Esophagus muscularis mucosa (tissue), 4 donors: ENCODE data around the gene SAFB. TPM values are rescaled to one million over a fixed set of nuclear protein-coding genes. Genes with fewer than 3 reads are reported as not detected.

Experiments used
- DNase-seq: peaks from one replicate; pipeline ENCODE4 v3.0.0-alpha.2; 2017; ENCODE audit errors: extremely low spot score
- H3K27ac ChIP-seq, 4 donors: fragments of 200-600 bp; sonication (generic); replicated peaks in 1 of 4; 1 replicate in 3 of 4; 2 replicates in 1 of 4; pipeline ENCODE4 v1.5.1; 2016 to 2019; ENCODE audit warnings: mild to moderate bottlenecking in 1 of 4
- H3K27me3 ChIP-seq, 4 donors: fragments of 200-600 bp; sonication (generic); one replicate each; pipeline versions ENCODE4 v1.5.1 to v1.6.0; 2016 to 2019
- H3K36me3 ChIP-seq, 4 donors: fragments of 200-600 bp; sonication (generic); one replicate each; pipeline ENCODE4 v1.5.1; 2016 to 2019
- H3K4me1 ChIP-seq, 4 donors: fragments of 200-600 bp; sonication (generic); one replicate each; pipeline ENCODE4 v1.5.1; 2016 to 2019
- H3K4me3 ChIP-seq, 4 donors: fragments of 200-600 bp; sonication (generic); 1 replicate in 2 of 4; 2 replicates in 2 of 4; pipeline ENCODE4 v1.5.1; 2016 to 2019; ENCODE audit warnings: mild to moderate bottlenecking in 4 of 4, moderate library complexity in 1 of 4
- H3K9me3 ChIP-seq, 4 donors: fragments of 200-600 bp; sonication (generic); 1 replicate in 3 of 4; 2 replicates in 1 of 4; pipeline ENCODE4 v1.5.1; 2016 to 2019
- CTCF ChIP-seq, 3 experiments: fragments of 200-600 bp in 2 of 3; fragments of 450-650 bp in 1 of 3; sonication (generic) in 2 of 3; IDR thresholded peaks; one replicate each; pipeline ENCODE4 v1.5.1; 2017 to 2019; ENCODE audit warnings: antibody characterized with exemption in 3 of 3, mild to moderate bottlenecking in 2 of 3, moderate library complexity in 1 of 3
- EP300 ChIP-seq: sonication (generic); formaldehyde crosslinking; IDR thresholded peaks from one replicate; pipeline ENCODE4 v1.6.1; 2017; ENCODE audit warnings: antibody characterized with exemption
- POLR2A ChIP-seq: fragments of 450-650 bp; IDR thresholded peaks from one replicate; pipeline ENCODE4 v1.6.1; 2017; ENCODE audit warnings: antibody characterized with exemption, moderate library complexity, mild to moderate bottlenecking, low read depth
- POLR2AphosphoS5 ChIP-seq, 2 donors: sonication (generic); formaldehyde crosslinking; IDR thresholded peaks; one replicate each; pipeline ENCODE4 v1.6.1; 2017; ENCODE audit warnings: antibody characterized with exemption in 2 of 2
- WGBS: methylation state at CpG from one replicate; pipeline ENCODE4 v1.1.5; 2018; 5-methylcytosine and 5-hydroxymethylcytosine counted together
- intact Hi-C: fragments of 100-400 bp; cut with DNase I; formaldehyde crosslinking; loops from one replicate; pipeline ENCODE4 v1.15.1; 2023
- total RNA-seq, 4 donors: library from RNA; depleted of rRNA; stranded (reverse); fragments of >200 nt; gene quantifications; one replicate each; pipeline versions ENCODE4 v1.1.0 to v1.2.1, GENCODE V29; 2016

SAFB gene
- total RNA-seq, 4 donors from 2014 or later = 48.4 to 96.2 (median 75.7) TPM

GRCh38 chr19:5635427-5635826 lies 12.5 kb downstream of the SAFB start:
- intact Hi-C loops = no loop called here
- TF ChIP-seq EP300 (no peak), POLR2AphosphoS5 (IDR thresholded peaks at IDR 0.05) (no peak), CTCF (IDR thresholded peaks at IDR 0.05) (no peak), POLR2A (no peak)

GRCh38 chr19:5637971-5638370 lies 15.1 kb downstream of the SAFB start:
- no peak for DNase-seq
- H3K27ac ChIP-seq = peak overlapping the region in 3 of 4 donors; percentile 35 to 75 (median 72)
- H3K4me1 ChIP-seq = peaks cover 14 to 58% (median 56%) of the 10 kb centered on the region in 4 donors
- peaks cover 9 to 20% (median 15%) of the 10 kb centered on the region in 4 donors for H3K36me3 ChIP-seq
- TF ChIP-seq POLR2A (no peak), CTCF (IDR thresholded peaks at IDR 0.05) (no peak), POLR2AphosphoS5 (IDR thresholded peaks at IDR 0.05) (no peak), EP300 (no peak)
- 32% methylated on average over 1 of the region's 1 CpG for WGBS
- no peaks in the 10 kb centered on the region for H3K27me3 ChIP-seq
- H3K9me3 ChIP-seq = no peaks in the 10 kb centered on the region
- H3K4me3 ChIP-seq = no peak overlapping the region
- intact Hi-C loops = no loop called here

More at GRCh38 chr19:5635427-5635826, 12.5 kb downstream of the SAFB start:
- no peak overlapping the region for H3K4me3 ChIP-seq
- H3K9me3 ChIP-seq = no peaks in the 10 kb centered on the region
- peaks cover 38 to 83% (median 78%) of the 10 kb centered on the region in 4 donors for H3K4me1 ChIP-seq
- no peaks in the 10 kb centered on the region for H3K27me3 ChIP-seq
- no peaks in the 10 kb centered on the region for H3K36me3 ChIP-seq
- H3K27ac ChIP-seq = peak overlapping the region in 1 of 4 donors; percentile 30
- WGBS = 81% methylated on average over 6 of the region's 6 CpGs
- DNase-seq = no peak

DNA sequence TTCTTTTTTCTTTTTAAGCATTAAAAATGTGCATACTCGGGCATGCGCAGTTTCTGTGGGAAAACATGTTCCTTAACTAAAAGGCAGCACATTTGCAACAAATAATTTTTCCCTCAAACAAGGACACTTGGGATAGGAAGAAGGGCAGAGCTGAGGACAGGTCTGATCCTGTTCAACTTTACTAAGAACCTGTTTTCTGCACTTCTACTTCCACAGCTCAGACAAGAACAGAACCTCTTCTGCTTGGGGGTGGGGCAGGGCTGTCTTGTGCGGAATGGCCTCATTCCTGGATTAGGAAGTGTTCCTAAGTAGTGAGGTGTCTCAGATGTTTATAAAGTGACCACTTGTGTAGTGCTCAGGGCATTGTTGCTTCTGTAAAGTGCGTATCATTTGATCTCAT lies 18.3 kb downstream of the SAFB start:
- Histone ChIP-seq H3K4me1 (peaks cover 7 to 40% (median 33%) of the 10 kb centered on the region in 4 donors), H3K27ac (no peak overlapping the region), H3K9me3 (no peaks in the 10 kb centered on the region), H3K4me3 (no peak overlapping the region), H3K36me3 (peaks cover 12 to 52% (median 40%) of the 10 kb centered on the region in 4 donors), H3K27me3 (no peaks in the 10 kb centered on the region)
- intact Hi-C loops = no loop called here
- no peak for DNase-seq
- WGBS = 88% methylated on average over 4 of the region's 4 CpGs
- TF ChIP-seq POLR2A (no peak), EP300 (no peak), CTCF (IDR thresholded peaks at IDR 0.05) (no peak), POLR2AphosphoS5 (IDR thresholded peaks at IDR 0.05) (no peak)

GRCh38 chr19:5642204-5642603 lies 19.3 kb downstream of the SAFB start:
- H3K27me3 ChIP-seq = no peaks in the 10 kb centered on the region
- H3K9me3 ChIP-seq = no peaks in the 10 kb centered on the region
- H3K4me1 ChIP-seq = peaks cover 6 to 33% (median 25%) of the 10 kb centered on the region in 4 donors
- WGBS = 92% methylated on average over 2 of the region's 2 CpGs
- peaks cover 21 to 62% (median 50%) of the 10 kb centered on the region in 4 donors for H3K36me3 ChIP-seq
- no peak overlapping the region for H3K27ac ChIP-seq
- no peak overlapping the region for H3K4me3 ChIP-seq
- DNase-seq = no peak
- TF ChIP-seq CTCF (IDR thresholded peaks at IDR 0.05) (no peak), EP300 (no peak)
- intact Hi-C loops = no loop called here

DNA sequence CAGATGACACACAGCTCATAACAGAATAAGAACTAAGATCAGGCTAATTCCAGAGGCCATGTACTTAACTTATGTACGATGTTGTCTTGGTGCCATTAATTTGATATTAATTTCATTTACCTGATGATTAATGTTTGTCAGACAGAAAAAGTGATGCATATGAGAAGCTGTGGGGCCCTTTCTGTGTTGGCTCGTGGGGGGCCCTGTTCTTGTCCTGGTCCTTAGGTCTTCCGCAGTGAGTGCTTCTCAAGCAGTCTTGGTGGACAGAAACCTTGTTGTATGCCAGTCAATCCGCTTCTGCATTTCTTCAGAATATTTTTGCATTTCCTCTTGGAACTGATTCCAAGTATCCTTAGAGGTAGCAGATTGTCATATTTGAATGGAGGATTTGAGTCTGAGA lies 20.2 kb downstream of the SAFB start:
- H3K36me3 ChIP-seq = peaks cover 28 to 71% (median 59%) of the 10 kb centered on the region in 4 donors
- 82% methylated on average over 4 of the region's 4 CpGs for WGBS
- H3K4me1 ChIP-seq = peaks cover 0 to 24% (median 16%) of the 10 kb centered on the region in 4 donors
- no peak for DNase-seq
- no peaks in the 10 kb centered on the region for H3K27me3 ChIP-seq
- H3K9me3 ChIP-seq = no peaks in the 10 kb centered on the region
- no peak overlapping the region for H3K4me3 ChIP-seq
- H3K27ac ChIP-seq = no peak overlapping the region
- intact Hi-C loops = no loop called here
- TF ChIP-seq POLR2AphosphoS5 (IDR thresholded peaks at IDR 0.05) (no peak), POLR2A (no peak), CTCF (IDR thresholded peaks at IDR 0.05) (no peak), EP300 (no peak)
